ENCODE measurements around the gene CWC27.

GRCh38 chr5:64831996-64832395 lies 63.3 kb downstream of the CWC27 start:
- TF ChIP-seq EZH2 (IDR thresholded peaks at IDR 0.05; ENCODE audit: low read length, unreplicated experiment) (no peak), CTCF (conservative IDR thresholded peaks at IDR 0.05; ENCODE audit: low read depth, low read length) (no peak)

Measured in PC-3 (cell line).